T follicular helper cell (primary cell): ENCODE measurements around the gene TFCP2.
"Not testable (repeated sequence)": the region's sequence is repeated elsewhere in the genome, so short reads cannot be mapped to it uniquely, and the experiment has no call there.

Experiments
- DNase-seq: peaks from one replicate; pipeline ENCODE4 v3.0.0-alpha.2; 2020; ENCODE audit warnings: low read depth
- total RNA-seq, 2 experiments: gene quantifications; one replicate each; lab custom pipeline; 2026; lab: John Stamatoyannopoulos, UW

The TFCP2 gene
- 28.7 to 31.6 reads per million in 2 experiments for total RNA-seq

- DNase-seq, result peak; percentile 93
Observed at GRCh38 chr12:51172515-51173431, at the start of gene TFCP2. TSS of gene TFCP2 (minus strand) at chr12:51173135. CDS start at chr12:51172422, 713 bp downstream.

GRCh38 chr12:51222461-51222860, 49.5 kb upstream of the TFCP2 start:
- no peak for DNase-seq

- DNase-seq, result not testable (repeated sequence)
Observed at GRCh38 chr12:51219857-51220256, 46.9 kb upstream of the TFCP2 start.

- DNase-seq, result no peak
Observed at GRCh38 chr12:51219322-51219721, 46.4 kb upstream of the TFCP2 start.

GRCh38 chr12:51218607-51219161, 45.7 kb upstream of the TFCP2 start:
- DNase-seq, result no peak

- DNase-seq, result peak; percentile 58
Observed at GRCh38 chr12:51217968-51218606, 45.2 kb upstream of the TFCP2 start, which contains the start of gene POU6F1. TSS of gene POU6F1 (minus strand) at chr12:51218062. CDS start at chr12:51206836, 11,226 bp downstream.

GRCh38 chr12:51217133-51217967, 44.4 kb upstream of the TFCP2 start:
- DNase-seq, result peak; percentile 36

- no peak for DNase-seq
Observed at GRCh38 chr12:51216642-51217041, 43.7 kb upstream of the TFCP2 start.

GRCh38 chr12:51214895-51215294, 42.0 kb upstream of the TFCP2 start:
- no peak for DNase-seq

GRCh38 chr12:51210690-51211395, 37.9 kb upstream of the TFCP2 start:
- no peak for DNase-seq

- no peak for DNase-seq
Observed at GRCh38 chr12:51209259-51209658, 36.3 kb upstream of the TFCP2 start.

GRCh38 chr12:51208016-51208660, 35.2 kb upstream of the TFCP2 start:
- no peak for DNase-seq

GRCh38 chr12:51205350-51205749, 32.4 kb upstream of the TFCP2 start:
- DNase-seq, result no peak

- no peak for DNase-seq
Observed at GRCh38 chr12:51202718-51203117, 29.8 kb upstream of the TFCP2 start.

GRCh38 chr12:51200806-51201205, 27.9 kb upstream of the TFCP2 start:
- no peak for DNase-seq

- no peak for DNase-seq
Observed at GRCh38 chr12:51200156-51200555, 27.2 kb upstream of the TFCP2 start.

- DNase-seq, result no peak
Observed at GRCh38 chr12:51199366-51199945, 26.5 kb upstream of the TFCP2 start.

GRCh38 chr12:51198568-51199365, 25.8 kb upstream of the TFCP2 start:
- DNase-seq, result no peak
